GM15510 (cell line): ENCODE measurements around the gene C5orf24.
A peak's percentile ranks its signal among the peaks of the same experiment; 100 is the strongest.

Experiments used
- POLR2A ChIP-seq: IDR thresholded peaks from 3 replicates; pipeline ENCODE4 v1.6.1; 2011; ENCODE audit warnings: borderline replicate concordance; ENCODE audit not compliant: insufficient read length; ENCODE audit errors: extremely low read depth

C5orf24 gene

GRCh38 chr5:134893748-134894505 is 48.2 kb downstream of the C5orf24 start:
- TF ChIP-seq POLR2A: no peak

- TF ChIP-seq POLR2A: no peak
Observed at GRCh38 chr5:134902071-134902801, 56.5 kb downstream of the C5orf24 start.

DNA sequence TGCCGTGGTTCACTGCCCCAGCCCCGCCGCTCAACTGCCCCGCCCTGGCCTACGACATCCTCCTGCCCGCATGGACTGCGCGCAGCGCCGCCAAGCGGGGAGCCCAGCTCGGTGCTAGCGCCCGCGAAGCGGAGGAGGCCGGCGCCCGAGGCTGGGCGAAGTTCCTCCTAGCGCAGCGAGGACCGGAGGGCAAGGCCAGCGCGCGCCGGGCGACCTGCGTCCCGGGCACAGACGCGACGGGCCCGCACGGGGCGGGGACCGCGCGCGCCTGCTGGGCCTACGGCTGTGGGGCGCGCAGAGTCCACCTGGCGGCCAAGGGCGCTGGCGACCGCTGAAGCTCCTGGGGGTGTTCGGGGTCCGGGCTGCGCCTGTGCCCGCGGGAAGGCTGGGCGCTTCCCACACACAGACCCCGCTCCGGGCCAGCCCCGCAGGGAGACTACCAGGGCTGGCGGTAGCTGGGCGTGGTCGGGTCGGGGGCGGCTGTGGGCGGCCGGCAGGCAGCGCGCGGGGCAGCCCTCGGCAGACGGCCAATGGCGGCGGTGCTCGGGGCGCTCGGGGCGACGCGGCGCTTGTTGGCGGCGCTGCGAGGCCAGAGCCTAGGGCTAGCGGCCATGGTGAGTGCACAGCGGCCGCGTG is 59.0 kb downstream of the C5orf24 start, which contains the start of gene PCBD2:
Gene PCBD2, plus strand, starts transcription at position 522 of the 636 bp plus-strand sequence. Its CDS starts 9 bp downstream, at position 531.
- TF ChIP-seq POLR2A: peak; percentile 66

DNA sequence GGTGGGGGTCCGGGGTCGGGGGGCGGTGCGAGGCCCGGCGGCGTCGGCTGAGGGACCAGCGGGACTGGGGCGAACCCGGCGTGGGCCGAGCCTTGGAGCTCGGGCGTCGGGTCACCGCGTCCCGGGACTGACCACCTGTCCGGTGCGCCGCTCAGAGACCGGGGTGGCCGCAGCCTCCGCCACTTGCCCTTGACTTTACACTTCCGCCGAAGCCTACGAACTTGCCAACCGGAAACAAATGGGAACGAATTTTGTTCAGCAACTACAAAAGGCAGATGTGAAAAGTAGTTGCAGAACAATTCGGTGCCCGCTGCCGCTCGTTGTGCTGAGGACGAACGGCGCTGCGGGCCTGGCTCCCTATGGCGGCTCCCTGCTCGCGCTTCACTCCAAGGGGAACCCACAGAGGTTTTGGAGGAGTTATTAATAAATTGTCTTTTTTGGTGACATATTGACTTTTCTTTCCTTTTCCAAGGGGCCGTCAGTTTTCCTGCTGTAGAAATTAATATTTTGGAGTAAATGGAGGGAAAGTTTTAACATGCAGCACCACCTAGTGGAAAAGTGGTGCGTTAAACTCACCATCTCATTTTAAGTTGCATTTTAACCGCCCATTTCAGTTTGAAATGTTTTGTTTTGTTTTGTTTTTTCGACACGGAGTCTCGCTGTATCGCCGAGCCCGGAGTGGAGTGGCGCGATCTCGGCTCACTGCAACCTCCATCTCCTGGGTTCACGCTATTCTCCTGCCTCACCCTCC is 59.7 kb downstream of the C5orf24 start:
- TF ChIP-seq POLR2A: no peak

DNA sequence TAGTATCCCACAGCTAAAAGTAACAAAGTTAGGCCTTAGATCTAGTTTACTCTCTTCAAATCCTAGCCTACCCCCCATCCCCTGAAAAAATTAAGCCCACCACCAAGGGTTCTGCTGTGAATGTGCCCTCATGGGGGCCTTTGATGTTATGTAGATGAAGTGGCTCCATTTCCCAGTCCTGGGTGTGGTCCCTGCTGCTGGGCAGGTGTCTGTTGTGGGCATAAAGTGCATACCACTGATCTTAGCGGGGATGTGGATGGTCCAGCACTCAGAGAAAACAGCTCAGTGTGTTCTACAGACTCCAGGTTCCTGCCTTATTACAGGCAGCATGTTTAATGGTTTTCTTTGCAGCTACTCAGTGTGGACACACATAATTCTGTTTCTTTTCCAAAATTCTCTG is 61.0 kb downstream of the C5orf24 start:
- no peak for TF ChIP-seq POLR2A
